NCI-H2227 treated with DMSO at 0.1 percent for 48 hours (cell line): ENCODE data around the gene ABHD4.
A peak's percentile ranks its signal among the peaks of the same experiment; 100 is the strongest.
"Not testable (repeated sequence)": the region's sequence is repeated elsewhere in the genome, so short reads cannot be mapped to it uniquely, and the experiment has no call there.

Source experiments
- DNase-seq: peaks from one replicate; lab custom pipeline; 2025; lab: John Stamatoyannopoulos, UW

ABHD4 gene

DNA sequence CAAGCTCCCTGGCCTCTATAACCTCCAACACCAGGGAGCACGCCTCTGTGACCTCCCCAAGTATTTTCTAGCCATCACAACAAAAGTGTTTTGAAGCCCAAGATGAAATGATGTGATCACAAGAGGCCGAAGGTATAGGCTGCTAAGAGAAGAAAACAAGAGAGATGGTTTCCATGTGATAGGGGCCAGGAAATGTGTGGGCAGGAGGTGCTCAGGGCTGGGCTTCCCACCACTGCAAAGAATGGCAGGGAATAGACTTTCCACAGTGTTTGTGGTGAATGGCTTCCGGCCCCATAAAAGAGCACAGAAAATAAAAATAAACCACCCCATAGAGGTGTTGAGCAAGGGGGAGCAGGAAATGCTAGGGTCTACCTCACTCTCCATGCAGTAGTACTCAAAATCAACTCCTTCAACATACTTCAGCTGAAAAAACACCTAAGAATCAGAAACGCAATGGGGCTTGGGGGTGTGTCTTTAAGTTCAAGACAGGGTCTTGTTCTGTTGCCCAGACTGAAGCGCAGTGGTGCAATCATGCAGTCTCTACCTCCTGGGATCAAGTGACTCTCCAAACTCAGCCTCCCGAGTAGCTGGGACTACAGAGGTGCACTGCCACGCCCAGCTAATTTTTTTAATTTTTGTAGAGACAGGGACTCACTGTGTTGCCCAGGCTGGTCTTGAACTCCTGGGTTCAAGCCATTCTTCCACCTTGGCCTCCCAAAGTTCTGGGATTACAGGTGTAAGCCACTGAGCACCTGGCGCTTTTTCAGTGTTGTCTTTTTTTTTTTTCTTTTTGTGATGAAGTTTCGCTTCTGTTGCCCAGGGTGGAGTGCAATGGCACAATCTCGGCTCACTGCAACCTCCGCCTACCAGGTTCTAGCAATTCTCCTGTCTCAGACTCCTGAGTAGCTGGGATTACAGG lies 36.2 kb upstream of the ABHD4 start:
- no peak for DNase-seq

DNA sequence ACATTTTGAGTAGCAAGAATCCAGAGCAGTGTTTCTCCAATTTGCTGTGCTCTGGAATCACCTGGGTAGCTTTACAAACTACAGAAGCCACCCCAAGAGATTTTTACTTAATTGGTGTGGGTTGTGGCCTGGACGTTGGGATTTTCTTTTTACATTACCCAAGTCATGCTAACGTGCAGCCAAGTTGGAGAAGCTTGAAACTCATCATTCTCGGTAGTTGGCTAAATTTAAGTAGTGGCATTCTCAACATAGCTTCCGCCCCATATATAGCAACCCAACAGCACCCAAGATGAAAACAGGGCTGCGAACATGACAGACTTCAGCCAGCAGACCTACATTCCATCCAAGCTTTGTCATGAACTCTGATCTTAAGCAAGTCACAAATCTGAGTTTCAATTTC lies 34.1 kb upstream of the ABHD4 start:
- no peak for DNase-seq

DNA sequence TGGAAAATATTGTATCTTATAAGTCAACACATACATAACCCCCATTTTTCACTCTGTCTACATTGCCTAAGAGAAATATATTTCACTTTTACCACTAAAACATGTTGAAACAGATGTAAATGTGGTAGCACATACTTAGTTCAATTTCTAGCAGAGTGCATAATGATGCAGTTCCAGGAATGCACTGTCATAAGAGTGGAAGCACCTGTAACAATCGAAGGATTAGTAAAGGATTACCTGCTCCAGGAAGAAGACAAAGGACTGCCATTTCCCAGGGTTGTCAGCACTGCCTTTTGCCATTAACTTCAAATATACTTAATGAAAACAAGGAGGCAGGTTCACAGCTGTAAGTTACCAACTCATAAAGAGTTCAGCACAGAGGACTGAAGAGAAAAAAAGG lies 33.6 kb upstream of the ABHD4 start:
- no peak for DNase-seq

DNA sequence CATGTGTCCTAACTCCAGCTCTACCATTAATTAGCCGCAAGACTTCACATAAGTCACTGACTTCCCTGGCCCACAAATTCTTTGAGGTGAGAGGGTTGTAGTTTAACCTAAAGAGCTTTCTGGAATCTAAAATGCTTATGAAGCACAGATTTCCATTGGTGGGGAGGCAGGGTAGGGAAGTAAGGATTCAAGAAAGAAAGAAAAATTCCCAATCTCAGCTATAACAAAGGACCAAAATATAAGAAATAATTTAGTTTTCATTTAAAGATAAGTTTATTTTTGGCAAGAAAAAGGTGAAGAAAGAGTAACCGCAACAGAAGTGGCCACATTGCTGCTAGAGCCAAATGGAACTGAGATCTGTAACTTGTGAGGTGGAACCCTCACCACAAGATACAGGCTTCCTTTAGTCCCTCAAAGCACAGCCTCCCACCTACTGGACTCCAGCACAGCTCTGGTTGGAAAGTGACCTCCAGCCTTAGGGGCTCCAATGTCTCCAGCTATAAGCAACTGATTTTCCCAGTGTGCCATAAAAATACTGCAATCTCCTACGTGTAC lies 32.6 kb upstream of the ABHD4 start:
- DNase-seq: no peak

GRCh38 chr14:22566266-22566665 lies 31.8 kb upstream of the ABHD4 start:
- not testable (repeated sequence) for DNase-seq

- DNase-seq: no peak
Measured at GRCh38 chr14:22566845-22567244, 31.3 kb upstream of the ABHD4 start.

- DNase-seq: no peak
Measured at GRCh38 chr14:22567437-22567836, 30.7 kb upstream of the ABHD4 start.

GRCh38 chr14:22569106-22569736 lies 28.9 kb upstream of the ABHD4 start:
- no peak for DNase-seq

- no peak for DNase-seq
Measured at GRCh38 chr14:22569737-22570131, 28.4 kb upstream of the ABHD4 start.

GRCh38 chr14:22570132-22570949 lies 27.8 kb upstream of the ABHD4 start:
- DNase-seq: peak; percentile 87

DNA sequence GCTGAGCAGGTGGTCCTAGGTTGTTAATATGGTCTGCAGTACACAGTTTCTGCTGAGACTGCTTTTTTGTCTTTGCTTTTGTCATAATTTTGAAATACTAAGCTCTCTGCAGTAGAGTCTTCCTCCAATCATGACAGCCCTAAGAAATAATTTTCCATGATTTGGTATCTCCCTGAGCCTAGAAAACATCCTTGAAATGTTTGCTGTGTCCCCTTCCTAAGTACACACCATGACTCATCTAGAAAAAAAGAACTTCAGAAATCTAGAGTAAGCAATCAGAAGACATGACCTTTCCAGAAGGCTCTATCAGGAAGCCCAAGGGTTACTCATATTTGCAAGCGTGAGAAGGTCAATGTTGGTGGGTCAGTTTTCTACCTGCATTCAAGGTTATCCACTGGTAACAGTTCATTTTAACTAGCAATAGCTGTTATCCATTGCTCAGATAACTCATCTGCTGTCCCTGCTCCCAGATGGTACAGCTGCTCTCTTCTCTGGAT lies 25.5 kb upstream of the ABHD4 start:
- DNase-seq: no peak

DNA sequence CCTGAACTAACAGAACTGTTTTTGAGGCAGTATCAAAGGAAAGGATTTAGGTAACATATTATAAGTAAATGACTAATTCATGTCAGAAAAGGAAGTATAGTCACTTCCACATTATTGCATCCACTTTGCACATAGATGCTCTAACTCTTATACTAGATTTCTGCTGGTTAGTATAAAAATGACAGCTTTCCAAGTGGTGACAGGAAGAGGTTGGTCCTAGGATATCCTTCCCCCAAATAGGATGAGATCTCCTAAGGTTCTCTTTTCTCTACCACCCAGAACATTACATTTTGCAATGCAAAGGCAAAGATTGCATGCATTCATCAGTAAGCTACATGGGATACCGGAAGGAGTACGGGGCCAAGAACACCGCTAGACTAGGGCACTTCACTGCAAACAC lies 24.3 kb upstream of the ABHD4 start:
- DNase-seq: no peak

- no peak for DNase-seq
Measured at GRCh38 chr14:22577334-22577908, 20.7 kb upstream of the ABHD4 start.

DNA sequence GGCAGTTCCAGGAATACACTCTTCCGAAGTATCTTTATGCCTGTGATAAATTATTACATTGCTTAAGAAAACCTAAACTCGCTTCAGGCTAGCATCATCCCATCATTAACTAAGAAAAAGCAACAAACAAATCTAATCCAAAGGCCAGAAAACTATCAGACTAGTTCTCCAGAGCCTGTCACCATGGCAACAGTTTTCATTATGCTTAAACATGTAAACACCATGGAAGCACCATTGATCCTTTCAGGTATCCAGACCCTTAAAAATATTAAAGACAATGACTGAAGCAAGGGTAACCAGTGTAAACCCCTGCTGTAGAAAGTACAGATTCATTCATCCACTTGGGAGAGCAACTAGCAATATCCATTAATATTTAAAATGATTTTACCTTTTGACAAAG lies 18.9 kb upstream of the ABHD4 start:
- DNase-seq: no peak

DNA sequence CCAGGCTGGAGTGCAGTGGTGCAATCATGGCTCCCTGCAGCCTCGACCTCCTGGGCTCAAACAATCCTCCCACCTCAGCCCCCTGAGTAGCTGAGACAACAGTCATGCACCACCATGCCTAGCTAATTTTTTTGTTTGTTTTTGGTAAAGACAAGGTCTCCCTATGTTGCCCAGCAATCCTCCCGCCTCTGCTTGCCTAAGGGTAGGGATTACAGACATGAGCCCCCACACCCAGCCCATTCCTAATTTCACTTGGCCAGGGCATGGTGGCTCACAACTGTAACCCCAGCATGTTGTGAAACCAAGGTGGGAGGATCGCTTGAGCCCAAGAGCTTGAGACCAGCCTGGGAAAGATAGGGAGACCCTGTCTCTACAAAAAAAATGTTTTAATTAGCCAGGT lies 18.2 kb upstream of the ABHD4 start:
- no peak for DNase-seq

DNA sequence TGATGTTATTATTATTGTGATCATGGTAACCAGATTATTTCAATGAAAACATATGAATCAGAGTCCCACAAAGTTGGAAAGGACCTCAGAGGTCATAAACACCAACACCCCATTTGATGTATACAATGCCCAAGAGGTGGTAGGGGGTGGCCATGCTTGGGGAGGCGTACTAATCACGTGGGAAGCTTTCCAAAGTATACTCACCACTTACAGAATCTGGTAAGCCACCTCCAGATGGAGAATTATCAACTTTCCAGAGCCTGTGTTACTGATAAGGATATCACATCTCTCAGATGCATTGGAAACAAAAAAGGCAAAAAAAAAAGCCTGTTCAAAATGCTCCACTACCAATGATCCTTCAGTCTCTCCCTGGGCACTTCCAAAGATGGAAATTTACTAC lies 17.5 kb upstream of the ABHD4 start:
- DNase-seq: no peak

- DNase-seq: no peak
Measured at GRCh38 chr14:22583994-22584393, 14.1 kb upstream of the ABHD4 start.

DNA sequence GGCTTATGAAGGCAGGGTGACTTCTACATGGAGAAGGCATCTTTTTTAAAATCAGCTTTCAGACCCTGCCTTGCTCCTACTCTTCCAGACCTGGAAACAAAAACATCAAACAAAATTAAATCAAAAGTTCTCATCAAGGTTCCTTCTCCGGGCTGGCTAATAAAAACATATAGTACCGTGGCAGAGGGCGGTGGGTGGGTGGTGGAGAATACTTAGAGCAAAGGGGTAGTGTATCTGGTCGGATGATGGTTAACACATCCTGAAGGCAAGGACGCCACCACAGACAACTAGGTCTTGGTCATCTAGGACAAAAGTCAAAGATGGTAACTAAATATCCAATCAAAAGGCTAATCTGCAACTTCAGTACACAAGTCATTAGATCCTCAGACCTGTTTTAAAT lies 10.9 kb upstream of the ABHD4 start:
- DNase-seq: no peak

DNA sequence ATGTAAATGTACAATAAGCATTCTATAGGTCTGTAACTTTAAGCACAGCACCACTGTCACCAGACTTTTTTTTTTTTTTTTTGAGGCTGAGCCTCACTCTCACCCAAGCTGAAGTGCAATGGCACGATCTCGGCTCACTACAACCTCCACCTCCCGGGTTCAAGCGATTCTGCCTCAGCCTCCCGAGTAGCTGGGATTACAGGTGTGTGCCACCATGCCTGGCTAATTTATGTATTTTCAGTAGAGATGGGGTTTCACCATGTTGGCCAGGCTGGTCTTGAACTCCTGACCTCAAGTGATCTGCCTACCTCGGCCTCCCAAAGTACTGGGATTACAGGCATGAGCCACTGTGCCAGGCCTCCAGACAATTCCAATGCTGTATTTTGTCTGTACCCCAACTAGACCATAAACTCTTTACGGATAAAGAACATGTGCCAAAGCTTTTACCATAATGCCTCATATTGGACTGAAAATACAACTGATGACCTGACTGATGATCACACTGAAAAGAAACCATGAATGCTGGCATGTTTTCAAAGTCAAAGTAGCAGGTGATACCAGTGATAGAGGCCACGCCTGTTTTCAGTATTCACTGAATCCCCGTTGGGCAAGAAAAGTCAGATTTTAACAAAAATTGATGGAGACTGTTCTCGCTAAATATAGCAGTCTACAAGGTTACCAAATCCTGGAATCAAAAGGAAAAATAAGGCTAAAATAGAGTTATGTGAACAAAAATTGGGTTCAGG lies 10.2 kb upstream of the ABHD4 start:
- DNase-seq: not testable (repeated sequence)

- no peak for DNase-seq
Measured at GRCh38 chr14:22588526-22589095, 9.5 kb upstream of the ABHD4 start.
